ENCODE measurements around the gene GPR108.
"Not testable (repeated sequence)": the region's sequence is repeated elsewhere in the genome, so short reads cannot be mapped to it uniquely, and the experiment has no call there.

The GPR108 gene

GRCh38 chr19:6737284-6737872, at the start of gene GPR108:
GPR108 (minus strand) TSS chr19:6737580; CDS start chr19:6737576, 4 bp downstream.
- DNase-seq (ENCODE audit: low read depth), result peak; percentile 96

DNA sequence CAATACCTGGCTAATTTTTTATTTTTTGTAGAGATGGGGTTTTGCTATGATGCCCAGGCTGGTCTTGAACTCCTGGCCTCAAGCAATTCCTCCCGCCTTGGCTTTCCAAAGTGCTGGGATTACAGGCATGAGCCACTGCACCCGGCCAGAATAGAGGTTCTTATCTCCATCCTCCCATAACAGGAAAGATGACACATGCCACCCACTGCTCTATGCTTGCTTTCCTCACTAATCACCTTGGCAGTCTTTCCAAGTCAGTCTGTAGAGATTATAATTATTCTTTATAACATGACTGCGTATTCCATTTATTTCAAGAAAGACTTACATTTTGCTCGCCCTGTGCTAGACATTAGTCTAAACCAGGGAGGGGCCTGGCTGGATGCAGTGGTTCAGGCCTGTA, 41.8 kb upstream of the GPR108 start:
- DNase-seq (ENCODE audit: low read depth), result no peak

- no peak for DNase-seq (ENCODE audit: low read depth)
Measured at GRCh38 chr19:6778386-6778785, 41.0 kb upstream of the GPR108 start.

DNA sequence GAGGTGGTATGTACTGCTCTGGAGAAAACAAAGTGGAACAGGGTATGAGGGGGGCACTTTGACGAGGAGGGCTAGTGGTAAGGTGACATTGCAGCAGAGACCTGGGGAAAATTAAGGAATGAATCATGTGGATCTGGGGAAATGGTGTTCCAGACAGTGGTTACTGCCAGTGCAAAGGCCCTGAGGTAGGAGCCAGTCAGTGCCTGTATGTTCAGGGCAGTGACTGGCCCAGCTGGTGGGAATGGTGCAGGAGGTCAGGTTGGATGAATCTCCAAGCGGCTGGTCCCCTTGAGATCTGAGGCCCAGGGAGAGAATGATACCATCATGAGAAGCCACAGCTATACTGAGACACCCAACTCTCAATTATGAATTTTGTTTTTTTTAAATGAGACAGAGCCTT, 40.1 kb upstream of the GPR108 start:
- DNase-seq (ENCODE audit: low read depth), result no peak

DNA sequence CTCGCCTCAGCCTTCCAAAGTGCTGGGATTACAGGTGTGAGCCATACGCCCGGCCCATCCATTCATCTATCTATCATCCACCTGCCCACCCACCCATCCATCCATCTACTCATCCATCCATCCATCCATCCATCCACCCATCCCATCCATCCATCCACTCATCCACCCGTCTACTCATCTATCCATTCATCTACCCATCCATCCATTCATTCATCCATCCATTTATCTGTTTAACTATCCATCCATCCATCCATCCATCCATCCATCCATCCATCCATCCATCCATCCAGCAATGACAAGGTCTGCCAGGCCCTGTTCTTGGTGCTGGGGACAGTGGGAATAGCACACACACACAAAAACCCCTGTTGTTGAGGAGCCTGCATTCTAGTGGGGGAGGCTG, 39.6 kb upstream of the GPR108 start:
- no peak for DNase-seq (ENCODE audit: low read depth)

DNA sequence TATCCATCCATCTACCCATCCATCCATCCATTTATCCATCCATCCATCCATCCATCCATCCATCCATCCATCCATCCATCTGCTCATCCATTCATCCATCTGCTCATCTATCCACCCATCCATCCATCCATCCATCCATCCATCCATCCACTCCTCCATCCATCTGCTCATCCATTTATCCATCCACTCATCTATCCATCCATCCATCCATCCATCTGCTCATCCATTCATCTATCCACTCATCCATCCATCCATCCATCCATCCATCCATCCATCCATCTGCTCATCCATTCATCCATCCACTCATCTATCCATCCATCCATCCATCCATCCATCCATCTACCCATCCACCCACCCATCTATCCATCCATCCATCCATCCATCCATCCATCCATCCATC, 38.7 kb upstream of the GPR108 start:
- not testable (repeated sequence) for DNase-seq (ENCODE audit: low read depth)

GRCh38 chr19:6774821-6775707, 37.7 kb upstream of the GPR108 start:
- no peak for DNase-seq (ENCODE audit: low read depth)

DNA sequence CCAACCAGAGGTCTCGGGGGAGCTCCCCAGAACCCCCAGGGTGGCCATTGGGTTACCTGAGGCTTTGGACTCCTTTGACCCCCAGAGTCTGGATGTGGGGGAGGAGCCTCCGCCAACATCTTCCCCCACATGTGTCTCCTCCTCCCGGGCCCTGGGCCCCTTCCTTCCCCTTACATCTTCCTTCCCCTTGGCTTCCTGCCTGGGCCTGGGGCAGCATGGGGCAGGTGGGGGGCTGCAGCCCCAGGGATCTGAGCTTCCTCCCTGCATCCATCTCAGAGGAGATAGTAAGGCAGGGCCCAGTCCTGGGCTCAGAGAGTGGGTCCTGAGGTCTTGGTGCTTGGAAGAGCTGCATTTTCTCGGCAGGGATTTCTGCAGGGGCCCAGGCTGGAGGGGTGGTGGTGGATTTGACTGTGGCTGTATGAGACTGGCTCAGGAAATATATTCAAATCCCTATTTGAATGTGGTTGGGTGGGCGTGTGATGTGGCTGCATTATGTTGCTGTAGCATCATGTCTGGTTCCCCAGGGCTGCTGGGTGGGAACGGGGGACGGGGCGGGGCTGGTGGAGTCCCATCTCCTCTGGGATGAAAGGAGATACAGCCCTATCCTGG, 36.0 kb upstream of the GPR108 start:
- DNase-seq (ENCODE audit: low read depth), result no peak

- DNase-seq (ENCODE audit: low read depth), result no peak
Measured at GRCh38 chr19:6772866-6773322, 35.5 kb upstream of the GPR108 start.

GRCh38 chr19:6772028-6772865, 34.9 kb upstream of the GPR108 start, which contains the start of gene VAV1:
VAV1 (plus strand) TSS chr19:6772708; CDS start chr19:6772808, 100 bp downstream.
- DNase-seq (ENCODE audit: low read depth), result peak; percentile 67

- not testable (repeated sequence) for DNase-seq (ENCODE audit: low read depth)
Measured at GRCh38 chr19:6771648-6772027, 34.3 kb upstream of the GPR108 start.

- no peak for DNase-seq (ENCODE audit: low read depth)
Measured at GRCh38 chr19:6769006-6769619, 31.7 kb upstream of the GPR108 start.

GRCh38 chr19:6768236-6768785, 30.9 kb upstream of the GPR108 start:
- DNase-seq (ENCODE audit: low read depth), result no peak

- peak; percentile 87 for DNase-seq (ENCODE audit: low read depth)
Measured at GRCh38 chr19:6767357-6768235, 30.2 kb upstream of the GPR108 start, which contains the start of gene SH2D3A. SH2D3A (minus strand) TSS chr19:6767435; CDS start chr19:6763748, 3,687 bp downstream.

DNA sequence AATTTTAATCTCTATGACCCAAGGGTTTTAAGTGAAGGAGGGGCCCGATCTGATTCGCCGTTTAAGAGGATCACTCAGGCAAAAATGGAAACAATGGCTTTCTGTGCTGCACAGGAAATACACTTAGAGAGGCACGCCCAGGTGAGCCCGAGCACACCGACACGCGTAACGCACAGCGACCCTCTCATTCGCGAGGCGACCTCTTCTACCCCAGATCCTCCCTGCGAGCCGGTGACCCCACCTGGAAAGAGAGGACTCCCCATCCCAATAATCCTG, 29.6 kb upstream of the GPR108 start:
- DNase-seq (ENCODE audit: low read depth), result no peak

DNA sequence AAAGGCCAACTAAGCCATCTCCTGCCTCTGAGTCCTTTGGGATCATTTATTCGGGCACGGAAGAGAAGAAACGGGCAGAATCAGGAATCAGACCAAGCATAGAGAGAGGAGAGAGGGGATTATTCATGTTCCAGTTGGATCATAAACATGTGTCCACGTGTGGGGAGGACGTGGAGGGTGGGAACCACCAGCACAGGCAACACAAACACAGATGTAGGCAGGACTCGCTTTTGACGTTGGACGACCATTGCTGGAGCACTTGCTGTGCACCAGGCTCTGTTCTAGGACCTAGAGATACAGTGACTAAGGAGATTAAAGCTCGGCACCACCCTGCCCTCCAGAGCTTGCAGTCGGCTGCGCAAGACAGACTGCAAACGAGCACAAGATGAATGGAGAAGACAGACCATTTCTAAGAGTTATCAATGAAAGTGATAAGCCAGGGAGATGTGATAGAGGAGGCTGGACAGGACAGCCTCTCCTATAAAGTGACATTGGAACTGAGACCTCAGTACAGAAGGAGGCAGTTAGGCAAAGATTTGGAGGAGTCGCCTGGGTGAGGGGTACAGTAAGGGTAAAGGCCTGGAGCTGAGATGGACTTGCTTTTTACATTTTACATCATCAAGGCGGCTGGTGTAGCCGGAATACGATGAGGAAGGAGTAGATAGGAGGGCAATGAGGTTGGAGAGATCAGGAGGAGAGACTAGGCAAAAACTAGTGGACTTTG, 29.1 kb upstream of the GPR108 start:
- no peak for DNase-seq (ENCODE audit: low read depth)

DNA sequence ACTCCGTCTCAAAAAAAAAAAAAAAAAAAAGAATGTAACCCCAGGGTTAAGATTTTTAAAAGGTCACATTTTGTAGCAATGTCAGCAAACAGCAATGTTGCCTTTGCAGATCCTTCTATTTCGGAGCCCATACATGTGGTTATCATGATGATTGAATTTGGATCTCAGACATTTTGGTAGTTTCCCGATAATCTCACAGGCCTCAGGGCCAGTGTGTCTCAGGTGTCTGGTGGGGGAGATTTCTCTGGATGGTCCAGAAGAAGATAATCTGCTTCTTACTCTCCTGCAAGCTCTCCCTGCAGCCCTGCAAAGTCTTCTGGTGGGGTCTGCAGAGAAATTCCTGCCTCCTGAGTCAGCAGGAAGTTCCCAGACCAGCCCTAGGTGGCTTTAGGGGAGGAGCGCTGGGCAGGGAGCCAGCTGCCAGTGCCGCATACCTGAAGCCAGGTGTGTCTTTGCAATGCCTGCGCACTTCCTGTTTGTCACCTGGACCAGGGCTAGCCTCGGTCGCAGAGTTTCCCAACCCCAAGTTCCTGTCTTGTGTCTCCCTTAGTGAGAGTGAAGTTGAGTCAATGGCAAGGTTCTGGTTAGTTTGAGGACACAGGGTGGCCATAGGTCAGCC, 28.5 kb upstream of the GPR108 start:
- DNase-seq (ENCODE audit: low read depth), result no peak

DNA sequence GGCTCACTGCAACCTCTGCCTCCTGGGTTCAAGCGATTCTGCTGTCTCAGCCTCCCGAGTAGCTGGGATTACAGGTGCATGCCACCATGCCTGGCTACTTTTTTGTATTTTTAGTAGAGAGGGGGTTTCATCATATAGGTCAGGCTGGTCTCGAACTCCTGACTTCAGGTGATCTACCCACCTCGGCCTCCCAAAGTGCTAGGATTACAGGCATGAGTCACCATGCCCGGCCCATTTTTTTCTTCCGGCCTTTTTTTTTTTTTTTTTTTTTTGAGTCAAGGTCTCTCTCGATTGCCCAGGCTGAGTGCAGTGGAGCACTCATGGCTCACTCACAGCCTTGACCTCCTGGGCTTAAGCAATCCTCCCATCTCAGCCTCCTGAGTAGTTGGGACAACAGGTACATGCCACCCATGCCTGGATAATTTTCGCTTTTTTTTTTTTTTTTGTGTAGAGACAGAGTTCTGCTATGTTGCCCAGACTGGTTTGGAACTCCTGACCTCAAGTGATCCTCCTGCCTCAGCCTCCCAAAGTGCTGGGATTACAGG, 24.9 kb upstream of the GPR108 start:
- not testable (repeated sequence) for DNase-seq (ENCODE audit: low read depth)
